SH-SY5Y (cell line): Measurements from ENCODE around the gene XRCC1.

Source experiments
- GATA2 ChIP-seq: IDR thresholded peaks from 2 replicates; pipeline ENCODE4 v1.6.1; 2011; ENCODE audit warnings: mild to moderate bottlenecking, low read depth, low read length
- GATA3 ChIP-seq: IDR thresholded peaks from 2 replicates; pipeline ENCODE4 v1.6.1; 2011; ENCODE audit warnings: low read depth, mild to moderate bottlenecking, low read length, moderate library complexity

DNA sequence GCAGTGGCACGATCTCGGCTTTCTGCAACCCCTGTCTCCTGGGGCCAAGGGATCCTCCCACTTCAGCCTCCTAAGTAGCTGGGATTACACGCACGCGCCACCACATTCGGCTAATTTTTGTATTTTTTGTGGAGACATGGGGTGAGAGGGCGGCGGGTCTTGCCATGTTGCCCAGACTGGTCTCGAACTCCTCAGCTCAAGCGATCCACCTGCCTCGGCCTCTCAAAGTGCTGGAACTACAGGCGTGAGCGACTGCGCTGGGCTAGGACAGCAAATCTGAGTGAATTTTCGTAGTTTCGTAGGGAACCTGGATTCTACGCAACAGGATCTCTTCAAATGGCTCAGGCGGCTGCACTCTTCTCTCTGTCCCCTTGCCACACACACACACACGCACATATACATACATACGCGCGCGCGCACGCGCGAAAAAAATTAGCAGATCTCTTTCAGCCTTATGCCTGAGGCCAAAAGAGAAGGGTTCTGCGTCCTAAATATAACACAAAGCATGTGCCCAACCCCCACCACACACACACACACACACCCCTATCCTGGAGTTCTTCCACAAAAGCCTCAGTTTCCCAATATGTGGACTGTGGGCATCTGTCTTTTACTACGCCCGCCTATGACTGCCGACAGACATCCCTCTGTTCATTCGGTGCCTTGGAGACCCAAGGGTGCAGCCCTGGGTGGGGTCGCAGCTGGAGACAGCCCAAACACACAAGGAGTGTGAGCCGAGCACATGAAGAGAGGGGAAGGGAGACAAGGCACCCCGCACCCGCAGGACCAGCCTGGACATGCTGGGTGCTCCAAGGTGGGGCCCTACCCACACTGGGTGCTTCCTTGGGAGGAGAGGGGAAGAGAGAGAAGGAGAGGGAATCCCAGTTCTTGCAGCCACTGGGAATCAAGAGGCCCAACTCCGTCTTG, 890 bp upstream of the XRCC1 start:
- no peak for TF ChIP-seq GATA2
- TF ChIP-seq GATA3, result no peak
